ENCODE measurements around the gene BEAN1.

BEAN1 gene

DNA sequence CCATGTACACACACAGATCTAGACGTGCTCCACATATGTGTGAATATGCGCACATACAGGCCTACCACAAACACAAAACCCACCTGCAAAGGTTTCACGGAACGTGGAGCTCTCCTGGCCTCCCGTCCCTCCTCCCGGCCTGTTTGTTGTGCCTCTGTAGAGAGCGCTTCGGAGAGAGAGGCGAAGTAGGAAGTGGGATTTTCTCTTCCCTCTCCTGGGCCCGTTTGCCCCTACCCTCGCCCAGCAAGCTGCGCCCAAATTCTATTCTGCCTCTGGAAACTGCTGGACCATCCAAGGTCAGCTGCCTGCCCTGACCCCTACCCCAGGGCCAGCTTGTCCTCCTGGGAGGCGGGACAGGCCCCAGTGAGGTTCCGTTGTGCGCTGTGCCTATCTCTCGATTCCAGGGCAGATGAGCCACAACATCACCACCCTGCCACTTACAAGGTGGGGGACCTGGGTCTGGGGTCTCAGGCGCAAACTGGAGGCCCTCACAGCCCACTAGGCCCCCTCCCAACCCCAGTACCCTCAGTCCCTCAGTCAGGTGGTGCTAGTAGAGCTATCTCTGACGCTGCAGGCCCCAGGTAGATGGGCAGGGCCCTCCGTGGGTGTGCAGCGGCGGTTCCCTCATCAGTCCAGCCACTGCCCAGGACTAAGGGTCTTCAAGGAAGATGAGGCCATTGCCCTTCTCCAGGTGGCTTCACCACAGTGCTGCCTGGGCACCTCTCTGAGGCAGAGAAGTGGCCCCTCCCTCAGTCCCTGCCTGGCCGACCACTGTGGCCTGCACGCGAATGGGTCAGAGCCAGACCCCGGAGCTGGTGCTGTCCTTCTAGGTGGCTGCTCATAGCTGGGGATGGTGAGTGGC, 54.2 kb downstream of the BEAN1 start:
- TF ChIP-seq, protein P1, sequence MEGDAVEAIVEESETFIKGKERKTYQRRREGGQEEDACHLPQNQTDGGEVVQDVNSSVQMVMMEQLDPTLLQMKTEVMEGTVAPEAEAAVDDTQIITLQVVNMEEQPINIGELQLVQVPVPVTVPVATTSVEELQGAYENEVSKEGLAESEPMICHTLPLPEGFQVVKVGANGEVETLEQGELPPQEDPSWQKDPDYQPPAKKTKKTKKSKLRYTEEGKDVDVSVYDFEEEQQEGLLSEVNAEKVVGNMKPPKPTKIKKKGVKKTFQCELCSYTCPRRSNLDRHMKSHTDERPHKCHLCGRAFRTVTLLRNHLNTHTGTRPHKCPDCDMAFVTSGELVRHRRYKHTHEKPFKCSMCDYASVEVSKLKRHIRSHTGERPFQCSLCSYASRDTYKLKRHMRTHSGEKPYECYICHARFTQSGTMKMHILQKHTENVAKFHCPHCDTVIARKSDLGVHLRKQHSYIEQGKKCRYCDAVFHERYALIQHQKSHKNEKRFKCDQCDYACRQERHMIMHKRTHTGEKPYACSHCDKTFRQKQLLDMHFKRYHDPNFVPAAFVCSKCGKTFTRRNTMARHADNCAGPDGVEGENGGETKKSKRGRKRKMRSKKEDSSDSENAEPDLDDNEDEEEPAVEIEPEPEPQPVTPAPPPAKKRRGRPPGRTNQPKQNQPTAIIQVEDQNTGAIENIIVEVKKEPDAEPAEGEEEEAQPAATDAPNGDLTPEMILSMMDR (IDR thresholded peaks at IDR 0.05): no peak
- Histone ChIP-seq H3K4me3 (ENCODE audit: low read depth in 1 of 2, low read length in 1 of 2) (no peak overlapping the region), H3K27me3 (peaks cover 7% of the 10 kb centered on the region), H3K27ac (no peak overlapping the region), H3K4me1 (ENCODE audit: control insufficient read depth in 1 of 2, insufficient read depth in 1 of 2, low read depth in 1 of 2, low read length in 1 of 2) (peaks cover 17 to 24% of the 10 kb centered on the region in 2 experiments), H3K9me3 (no peaks in the 10 kb centered on the region), H3K36me3 (no peaks in the 10 kb centered on the region)

- Histone ChIP-seq H3K4me3 (ENCODE audit: low read depth in 1 of 2, low read length in 1 of 2) (no peak overlapping the region), H3K27me3 (peaks cover 6% of the 10 kb centered on the region), H3K9me3 (no peaks in the 10 kb centered on the region), H3K36me3 (no peaks in the 10 kb centered on the region), H3K4me1 (ENCODE audit: control insufficient read depth in 1 of 2, insufficient read depth in 1 of 2, low read depth in 1 of 2, low read length in 1 of 2) (peaks cover 23 to 31% of the 10 kb centered on the region in 2 experiments), H3K27ac (no peak overlapping the region)
- TF ChIP-seq, protein P1 (IDR thresholded peaks at IDR 0.05): no peak
Measured at GRCh38 chr16:66481943-66482390, 54.9 kb downstream of the BEAN1 start.

DNA sequence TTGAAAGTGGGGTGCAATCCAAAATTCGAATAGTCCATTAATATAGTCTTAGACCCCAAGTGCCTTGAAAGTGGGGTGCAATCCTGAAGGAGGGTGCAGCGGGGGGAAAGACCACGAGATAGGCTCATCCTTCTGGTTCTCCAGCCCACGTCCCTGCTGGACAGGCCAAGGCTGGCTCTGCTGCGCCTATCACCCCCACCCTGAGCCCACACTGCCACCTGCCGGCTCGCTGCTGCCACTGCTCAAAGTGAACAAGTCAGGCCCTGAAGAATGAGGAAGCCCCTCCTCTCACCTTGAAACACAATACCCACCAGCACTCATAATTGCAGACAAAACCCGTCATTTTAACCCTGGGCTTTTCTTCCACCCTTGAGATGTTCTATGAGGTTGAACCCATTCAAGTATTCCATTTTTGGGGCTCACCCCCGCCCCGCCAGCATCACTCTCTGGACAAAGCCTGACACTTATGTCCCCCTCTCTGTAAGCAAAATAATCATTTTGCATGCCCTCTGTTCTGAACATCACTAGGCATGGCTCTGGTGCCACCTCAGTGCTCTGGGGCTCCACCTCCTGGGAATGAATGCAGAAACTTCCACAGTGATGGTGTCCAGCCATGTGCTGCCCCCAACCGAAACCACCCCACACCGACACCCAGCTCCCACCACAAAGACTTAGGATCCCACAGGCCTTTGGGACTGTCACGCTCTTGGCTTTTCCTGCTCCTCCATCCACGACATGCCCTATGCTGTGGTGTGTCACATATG, 56.8 kb downstream of the BEAN1 start:
- H3K27ac ChIP-seq: no peak overlapping the region
- TF ChIP-seq, protein P1 (IDR thresholded peaks at IDR 0.05): peak; percentile 97
- H3K4me1 ChIP-seq (ENCODE audit: control insufficient read depth in 1 of 2, insufficient read depth in 1 of 2, low read depth in 1 of 2, low read length in 1 of 2): peaks cover 24 to 36% of the 10 kb centered on the region in 2 experiments
- H3K4me3 ChIP-seq (ENCODE audit: low read depth in 1 of 2, low read length in 1 of 2): no peak overlapping the region
- H3K9me3 ChIP-seq: no peaks in the 10 kb centered on the region
- H3K27me3 ChIP-seq: no peaks in the 10 kb centered on the region
- no peaks in the 10 kb centered on the region for H3K36me3 ChIP-seq

DNA sequence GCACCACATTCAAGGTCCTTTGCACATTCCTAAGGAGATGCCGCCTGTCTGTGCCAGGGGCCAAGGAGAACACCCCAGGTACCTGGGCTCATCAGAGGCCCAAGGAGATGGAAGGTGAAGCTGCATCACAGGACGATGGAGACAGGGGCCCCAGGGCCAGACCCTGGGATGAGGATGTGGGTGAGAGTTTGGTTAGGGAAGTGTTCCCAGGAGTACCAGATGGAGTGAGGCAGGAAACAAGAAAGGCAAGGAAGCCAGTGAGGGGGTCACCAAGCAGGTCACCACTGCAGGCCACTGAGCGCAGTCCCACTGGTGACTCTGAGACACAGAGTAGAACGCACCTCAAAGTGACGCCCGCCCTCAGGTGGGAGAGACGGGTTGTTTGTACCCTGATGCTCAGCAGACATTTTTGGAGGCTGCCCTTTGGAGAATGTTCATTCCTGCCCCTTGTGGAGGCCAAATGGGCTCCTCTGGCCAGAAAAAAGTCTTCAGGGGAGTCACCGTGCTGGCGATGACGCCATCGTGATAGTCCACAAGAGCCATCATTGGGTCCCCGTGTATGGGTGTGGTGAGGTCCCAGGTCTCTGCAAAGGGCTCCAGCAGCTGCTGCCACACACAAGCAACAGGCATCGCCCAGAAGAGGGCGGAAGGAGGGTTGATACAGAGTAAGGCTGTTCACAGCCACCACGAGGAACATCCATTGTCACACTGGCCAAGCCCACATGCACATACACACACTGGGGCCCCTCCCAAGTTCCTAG, 57.5 kb downstream of the BEAN1 start:
- Histone ChIP-seq H3K36me3 (no peaks in the 10 kb centered on the region), H3K9me3 (no peaks in the 10 kb centered on the region), H3K27me3 (no peaks in the 10 kb centered on the region), H3K4me3 (ENCODE audit: low read depth in 1 of 2, low read length in 1 of 2) (no peak overlapping the region), H3K27ac (no peak overlapping the region), H3K4me1 (ENCODE audit: control insufficient read depth in 1 of 2, insufficient read depth in 1 of 2, low read depth in 1 of 2, low read length in 1 of 2) (peaks cover 22 to 31% of the 10 kb centered on the region in 2 experiments)
- TF ChIP-seq, protein P1 (IDR thresholded peaks at IDR 0.05): no peak

DNA sequence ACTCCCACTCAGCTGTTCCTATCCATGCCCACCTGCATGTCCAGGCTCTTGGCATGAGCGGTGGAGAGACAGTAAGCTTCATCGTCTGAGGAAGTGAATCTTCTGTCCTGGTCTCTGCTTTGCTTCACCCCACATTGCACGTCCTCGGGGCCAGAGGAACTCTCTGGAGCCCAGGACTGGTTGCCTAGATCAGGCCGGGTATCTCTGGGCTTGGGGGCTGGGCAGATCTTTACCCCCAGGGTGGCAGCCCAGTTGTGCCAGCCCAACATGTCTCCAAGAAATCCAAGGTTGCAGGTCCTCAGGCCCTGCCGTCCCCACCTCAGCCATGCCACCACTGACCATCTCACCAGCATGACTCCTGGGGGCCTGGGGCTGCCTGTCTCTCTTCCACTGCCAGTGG, 58.3 kb downstream of the BEAN1 start:
- H3K27me3 ChIP-seq: no peaks in the 10 kb centered on the region
- peaks cover 22 to 32% of the 10 kb centered on the region in 2 experiments for H3K4me1 ChIP-seq (ENCODE audit: control insufficient read depth in 1 of 2, insufficient read depth in 1 of 2, low read depth in 1 of 2, low read length in 1 of 2)
- TF ChIP-seq, protein P1 (IDR thresholded peaks at IDR 0.05): no peak
- no peak overlapping the region for H3K4me3 ChIP-seq (ENCODE audit: low read depth in 1 of 2, low read length in 1 of 2)
- no peaks in the 10 kb centered on the region for H3K9me3 ChIP-seq
- H3K27ac ChIP-seq: no peak overlapping the region
- H3K36me3 ChIP-seq: no peaks in the 10 kb centered on the region

Data from neutrophil (primary cell).